ENCODE results near the gene PPM1L.

Gene PPM1L

GRCh38 chr3:160822936-160823335 lies 66.9 kb downstream of the PPM1L start:
- no peaks in the 10 kb centered on the region for H3K27me3 ChIP-seq (ENCODE audit: low read depth, low read length)
- no peak overlapping the region for H2AFZ ChIP-seq (ENCODE audit: low read depth, low read length)
- no peak overlapping the region for H3K4me2 ChIP-seq (ENCODE audit: low read length)
- H3K9me3 ChIP-seq (ENCODE audit: insufficient read depth, low read length), result no peaks in the 10 kb centered on the region
- H4K20me1 ChIP-seq (ENCODE audit: insufficient read depth, low read length), result no peaks in the 10 kb centered on the region
- no peak overlapping the region for H3K27ac ChIP-seq (ENCODE audit: low read length)
- no peak overlapping the region for H3K9ac ChIP-seq (ENCODE audit: low read length)
- H3K79me2 ChIP-seq (ENCODE audit: low read length), result no peaks in the 10 kb centered on the region; the same call in 1 of the 2 replicates
- TF ChIP-seq EZH2phosphoT487 (IDR thresholded peaks at IDR 0.05; ENCODE audit: low read depth), result no peak
- no peak for TF ChIP-seq CTCF (IDR thresholded peaks at IDR 0.05; ENCODE audit: low read depth, low read length)
- H3K4me1 ChIP-seq (ENCODE audit: low read length), result no peaks in the 10 kb centered on the region
- H3K4me3 ChIP-seq (ENCODE audit: low read length), result no peak overlapping the region
- no peaks in the 10 kb centered on the region for H3K36me3 ChIP-seq (replicated peaks; ENCODE audit: low read depth, low read length)

GRCh38 chr3:160825311-160825800 lies 69.3 kb downstream of the PPM1L start:
- no peak overlapping the region for H2AFZ ChIP-seq (ENCODE audit: low read depth, low read length)
- H3K27me3 ChIP-seq (ENCODE audit: low read depth, low read length), result no peaks in the 10 kb centered on the region
- no peaks in the 10 kb centered on the region for H4K20me1 ChIP-seq (ENCODE audit: insufficient read depth, low read length)
- H3K4me3 ChIP-seq (ENCODE audit: low read length), result no peak overlapping the region
- H3K27ac ChIP-seq (ENCODE audit: low read length), result no peak overlapping the region
- no peak overlapping the region for H3K4me2 ChIP-seq (ENCODE audit: low read length)
- no peaks in the 10 kb centered on the region for H3K9me3 ChIP-seq (ENCODE audit: insufficient read depth, low read length)
- no peak for TF ChIP-seq EZH2phosphoT487 (IDR thresholded peaks at IDR 0.05; ENCODE audit: low read depth)
- no peak for TF ChIP-seq CTCF (IDR thresholded peaks at IDR 0.05; ENCODE audit: low read depth, low read length)
- no peak overlapping the region for H3K9ac ChIP-seq (ENCODE audit: low read length)
- H3K36me3 ChIP-seq (replicated peaks; ENCODE audit: low read depth, low read length), result no peaks in the 10 kb centered on the region
- no peaks in the 10 kb centered on the region for H3K4me1 ChIP-seq (ENCODE audit: low read length)
- H3K79me2 ChIP-seq (ENCODE audit: low read length), result no peaks in the 10 kb centered on the region; the same call in 1 of the 2 replicates

- no peak for TF ChIP-seq CTCF (IDR thresholded peaks at IDR 0.05; ENCODE audit: low read depth, low read length)
- TF ChIP-seq EZH2phosphoT487 (IDR thresholded peaks at IDR 0.05; ENCODE audit: low read depth), result no peak
- H3K4me2 ChIP-seq (ENCODE audit: low read length), result no peak overlapping the region
- no peak overlapping the region for H3K4me3 ChIP-seq (ENCODE audit: low read length)
- H2AFZ ChIP-seq (ENCODE audit: low read depth, low read length), result no peak overlapping the region
- H3K27ac ChIP-seq (ENCODE audit: low read length), result no peak overlapping the region
- H3K79me2 ChIP-seq (ENCODE audit: low read length), result no peaks in the 10 kb centered on the region; the same call in 1 of the 2 replicates
- H3K9me3 ChIP-seq (ENCODE audit: insufficient read depth, low read length), result no peaks in the 10 kb centered on the region
- H3K36me3 ChIP-seq (replicated peaks; ENCODE audit: low read depth, low read length), result no peaks in the 10 kb centered on the region
- no peak overlapping the region for H3K9ac ChIP-seq (ENCODE audit: low read length)
- H4K20me1 ChIP-seq (ENCODE audit: insufficient read depth, low read length), result no peaks in the 10 kb centered on the region
- no peaks in the 10 kb centered on the region for H3K4me1 ChIP-seq (ENCODE audit: low read length)
- no peaks in the 10 kb centered on the region for H3K27me3 ChIP-seq (ENCODE audit: low read depth, low read length)
Observed at GRCh38 chr3:160826408-160826807, 70.4 kb downstream of the PPM1L start.

GRCh38 chr3:160826991-160827390 lies 71.0 kb downstream of the PPM1L start:
- H3K4me3 ChIP-seq (ENCODE audit: low read length), result no peak overlapping the region
- no peak overlapping the region for H3K27ac ChIP-seq (ENCODE audit: low read length)
- no peaks in the 10 kb centered on the region for H3K27me3 ChIP-seq (ENCODE audit: low read depth, low read length)
- H4K20me1 ChIP-seq (ENCODE audit: insufficient read depth, low read length), result no peaks in the 10 kb centered on the region
- H3K4me2 ChIP-seq (ENCODE audit: low read length), result no peak overlapping the region
- H3K4me1 ChIP-seq (ENCODE audit: low read length), result no peaks in the 10 kb centered on the region
- H3K79me2 ChIP-seq (ENCODE audit: low read length), result no peaks in the 10 kb centered on the region; the same call in 1 of the 2 replicates
- H2AFZ ChIP-seq (ENCODE audit: low read depth, low read length), result no peak overlapping the region
- TF ChIP-seq CTCF (IDR thresholded peaks at IDR 0.05; ENCODE audit: low read depth, low read length), result no peak
- no peak for TF ChIP-seq EZH2phosphoT487 (IDR thresholded peaks at IDR 0.05; ENCODE audit: low read depth)
- H3K9ac ChIP-seq (ENCODE audit: low read length), result no peak overlapping the region
- no peaks in the 10 kb centered on the region for H3K9me3 ChIP-seq (ENCODE audit: insufficient read depth, low read length)
- no peaks in the 10 kb centered on the region for H3K36me3 ChIP-seq (replicated peaks; ENCODE audit: low read depth, low read length)
